GM23338 (cell line): ENCODE data around the gene CACNA1G. TPM values are rescaled to one million over a fixed set of nuclear protein-coding genes. Genes with fewer than 3 reads are reported as not detected.

Source experiments
- ATAC-seq: fragments of 200-7000 bp; cut with Tn5 transposase; 3 replicates; pipeline ENCODE4 v1.9.1; 2020
- DNase-seq: peaks from one replicate; pipeline ENCODE4 v3.0.0-alpha.2; 2015; ENCODE audit warnings: low spot score
- H2AFZ ChIP-seq: fragments of 200-600 bp; sonication (generic); 2 replicates; pipeline ENCODE4 v1.8.0; 2016; ENCODE audit warnings: antibody characterized with exemption, mild to moderate bottlenecking, moderate library complexity
- H3F3A ChIP-seq: fragments of 200-600 bp; sonication (generic); replicated peaks from 2 replicates; pipeline ENCODE4 v1.8.0; 2017; ENCODE audit warnings: antibody characterized with exemption, mixed run types, low read depth
- H3K27ac ChIP-seq: fragments of 200-600 bp; sonication (generic); 2 replicates; pipeline ENCODE4 v1.6.1; 2016; ENCODE audit warnings: low read depth
- H3K27me3 ChIP-seq: fragments of 200-600 bp; sonication (generic); 2 replicates; pipeline ENCODE4 v1.8.0; 2016; ENCODE audit warnings: mild to moderate bottlenecking, mixed run types, moderate library complexity; ENCODE audit not compliant: insufficient read depth
- H3K36me3 ChIP-seq: fragments of 200-600 bp; sonication (generic); 2 replicates; pipeline ENCODE4 v1.8.0; 2016; ENCODE audit warnings: mild to moderate bottlenecking; ENCODE audit not compliant: insufficient read depth
- H3K4me1 ChIP-seq: fragments of 200-600 bp; sonication (generic); 2 replicates; pipeline ENCODE4 v1.8.0; 2016; ENCODE audit warnings: mild to moderate bottlenecking, moderate library complexity; ENCODE audit not compliant: insufficient read depth
- H3K4me2 ChIP-seq: fragments of 200-600 bp; sonication (generic); 2 replicates; pipeline ENCODE4 v1.7.1; 2017; ENCODE audit warnings: mixed run types
- H3K4me3 ChIP-seq: fragments of 200-600 bp; sonication (generic); 2 replicates; pipeline ENCODE4 v1.6.1; 2016; ENCODE audit warnings: mixed run types
- H3K79me2 ChIP-seq: fragments of 200-600 bp; sonication (generic); replicated peaks from 2 replicates; pipeline ENCODE4 v1.8.0; 2017; ENCODE audit warnings: mild to moderate bottlenecking; ENCODE audit not compliant: insufficient read depth
- H3K9me2 ChIP-seq: fragments of 200-600 bp; sonication (generic); 2 replicates; pipeline ENCODE4 v1.8.0; 2017; ENCODE audit not compliant: insufficient read depth
- H4K20me1 ChIP-seq: fragments of 200-600 bp; sonication (generic); replicated peaks from 2 replicates; pipeline ENCODE4 v1.8.0; 2017; ENCODE audit warnings: mild to moderate bottlenecking; ENCODE audit not compliant: insufficient read depth
- H3K27ac Mint-ChIP-seq: 2 replicates; pipeline ENCODE4 v1.8.0; 2020; ENCODE audit warnings: inconsistent platforms, mild to moderate bottlenecking, moderate library complexity, mixed read lengths
- H3K27me3 Mint-ChIP-seq: 3 replicates; pipeline ENCODE4 v1.8.0; 2022; ENCODE audit warnings: low read depth, mild to moderate bottlenecking, moderate library complexity, mixed read lengths, inconsistent platforms; ENCODE audit not compliant: insufficient read depth, poor library complexity
- H3K36me3 Mint-ChIP-seq: 3 replicates; pipeline ENCODE4 v1.8.0; 2021; ENCODE audit warnings: low read depth, mild to moderate bottlenecking, inconsistent platforms, moderate library complexity, mixed read lengths
- H3K4me1 Mint-ChIP-seq: 3 replicates; pipeline ENCODE4 v1.8.0; 2020; ENCODE audit warnings: mild to moderate bottlenecking, inconsistent platforms, mixed read lengths
- H3K4me3 Mint-ChIP-seq: 3 replicates; pipeline ENCODE4 v1.8.0; 2021; ENCODE audit warnings: moderate library complexity, mild to moderate bottlenecking, inconsistent platforms, mixed read lengths
- H3K9me3 Mint-ChIP-seq: 3 replicates; pipeline ENCODE4 v1.8.0; 2020; ENCODE audit warnings: moderate library complexity, mild to moderate bottlenecking, inconsistent platforms, mixed read lengths
- CREB1 ChIP-seq: fragments of 250-450 bp; sonication (Bioruptor Pico); IDR thresholded peaks from 2 replicates; pipeline ENCODE4 v1.5.0; 2020; ENCODE audit warnings: low read depth, mild to moderate bottlenecking, moderate library complexity
- ETS1 ChIP-seq: IDR thresholded peaks from 2 replicates; pipeline ENCODE4 v1.6.1; 2016; ENCODE audit warnings: antibody characterized with exemption
- EZH2 ChIP-seq: fragments of 200-600 bp; sonication (generic); IDR thresholded peaks from one replicate; pipeline ENCODE4 v1.8.0; 2017; ENCODE audit warnings: antibody characterized with exemption, mild to moderate bottlenecking, low read depth; ENCODE audit not compliant: unreplicated experiment
- STAT1 ChIP-seq: IDR thresholded peaks from one replicate; pipeline ENCODE4 v1.6.1; 2016; ENCODE audit warnings: antibody characterized with exemption; ENCODE audit not compliant: unreplicated experiment
- ZNF114 ChIP-seq: fragments of 250-450 bp; sonication (Bioruptor Pico); IDR thresholded peaks from 2 replicates; pipeline ENCODE4 v1.5.0; 2020; ENCODE audit warnings: mild to moderate bottlenecking, moderate library complexity
- ZNF331 ChIP-seq: fragments of 250-450 bp; sonication (Bioruptor Pico); IDR thresholded peaks from 2 replicates; pipeline ENCODE4 v1.5.0; 2020; ENCODE audit warnings: low read depth, mild to moderate bottlenecking, moderate library complexity
- ZNF462 ChIP-seq: fragments of 250-450 bp; sonication (Bioruptor Pico); IDR thresholded peaks from 2 replicates; pipeline ENCODE4 v1.5.0; 2020; ENCODE audit warnings: mild to moderate bottlenecking, moderate library complexity
- polyA plus RNA-seq: library from polyadenylated mRNA; unstranded; fragments of >200 nt; fragmentation: Nextera tagmentation; extraction: Ambion mirVana; gene quantifications from 2 replicates; pipeline ENCODE4 v1.2.1, GENCODE V29; 2016
- total RNA-seq: library from RNA; depleted of rRNA; stranded (reverse); fragments of >200 nt; shearing (Covaris generic); gene quantifications from 2 replicates; pipeline ENCODE4 v1.2.3, GENCODE V29; 2014

CACNA1G gene
- total and polyA plus RNA-seq, 2 experiments from 2014 or later, result 1.4 to 5.1 TPM

GRCh38 chr17:50577451-50577954, 17.0 kb downstream of the CACNA1G start (continued):
- TF ChIP-seq ZNF462 (CRISPR knock-in tag) (no peak), CREB1 (CRISPR knock-in tag) (no peak)

GRCh38 chr17:50578173-50578572, 17.7 kb downstream of the CACNA1G start:
- DNase-seq (no peak), ATAC-seq (no peak)
- no peaks in the 10 kb centered on the region for H3F3A ChIP-seq
- Mint-ChIP-seq H3K36me3 (no peaks in the 10 kb centered on the region), H3K27ac (no peak overlapping the region), H3K4me3 (no peak overlapping the region), H3K27me3 (peaks cover 5% of the 10 kb centered on the region), H3K9me3 (no peaks in the 10 kb centered on the region; the same call in 2 of the 3 replicates), H3K4me1 (peaks cover 20% of the 10 kb centered on the region)
- peaks cover 8% of the 10 kb centered on the region for H3K4me1 ChIP-seq
- no peaks in the 10 kb centered on the region for H3K36me3 ChIP-seq
- H3K79me2 ChIP-seq, result no peaks in the 10 kb centered on the region
- no peaks in the 10 kb centered on the region for H3K9me2 ChIP-seq
- H4K20me1 ChIP-seq, result no peaks in the 10 kb centered on the region
- no peaks in the 10 kb centered on the region for H3K27me3 ChIP-seq
- H3K4me2 ChIP-seq, result no peak overlapping the region
- no peak overlapping the region for H2AFZ ChIP-seq
- H3K27ac ChIP-seq, result no peak overlapping the region
- no peak overlapping the region for H3K4me3 ChIP-seq
- TF ChIP-seq ETS1 (no peak), STAT1 (no peak), ZNF331 (CRISPR knock-in tag) (no peak), ZNF114 (CRISPR knock-in tag) (no peak), EZH2 (no peak), ZNF462 (CRISPR knock-in tag) (no peak)
